Measurements from ENCODE around the gene PTPN13. TPM values are rescaled to one million over a fixed set of nuclear protein-coding genes. Genes with fewer than 3 reads are reported as not detected.

Gene PTPN13
- polyA plus RNA-seq, 3 donors: 115 to 155 (median 125) TPM

DNA sequence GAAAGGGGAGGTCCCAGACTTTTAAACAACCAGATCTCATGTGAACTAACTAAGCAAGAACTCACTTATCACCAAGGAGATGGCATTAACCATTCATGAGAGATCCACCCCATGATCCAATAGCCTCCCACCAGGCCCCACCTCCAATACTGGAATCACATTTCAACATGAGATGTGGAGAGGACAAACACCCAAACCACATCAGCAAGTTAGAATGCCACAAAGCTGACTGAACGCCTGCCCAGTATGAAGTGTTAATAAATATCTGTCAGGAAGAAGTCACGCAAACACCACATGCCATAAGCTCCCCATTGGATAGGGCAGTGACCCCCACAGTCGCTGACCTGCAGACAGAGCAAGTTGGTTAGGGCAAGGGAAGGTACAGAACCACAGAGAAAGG, 240.8 kb downstream of the PTPN13 start:
- no peak for DNase-seq (ENCODE audit: extremely low read depth in 1 of 11, low read depth in 9 of 11, low spot score in 4 of 11)

DNA sequence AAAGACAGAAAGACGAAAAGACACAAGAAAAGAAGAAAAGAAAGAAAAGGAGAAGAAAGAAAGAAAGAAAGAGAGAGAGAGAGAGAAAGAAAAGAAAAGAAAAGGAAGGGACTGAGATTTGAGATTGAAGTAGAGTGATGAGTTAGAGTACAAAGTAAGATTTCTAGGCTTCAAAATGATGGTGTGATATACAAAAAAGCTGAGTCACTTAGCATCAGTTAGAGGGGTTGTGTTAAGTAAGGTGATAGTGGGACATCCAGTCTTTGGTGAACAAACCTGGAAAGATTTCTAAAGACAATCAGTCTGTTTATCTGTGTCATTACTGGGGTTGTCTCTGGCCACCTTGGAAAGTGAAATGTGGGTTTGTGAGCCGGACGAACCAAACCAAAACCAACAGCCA, 241.6 kb downstream of the PTPN13 start:
- DNase-seq (ENCODE audit: extremely low read depth in 1 of 11, low read depth in 9 of 11, low spot score in 4 of 11): no peak

DNA sequence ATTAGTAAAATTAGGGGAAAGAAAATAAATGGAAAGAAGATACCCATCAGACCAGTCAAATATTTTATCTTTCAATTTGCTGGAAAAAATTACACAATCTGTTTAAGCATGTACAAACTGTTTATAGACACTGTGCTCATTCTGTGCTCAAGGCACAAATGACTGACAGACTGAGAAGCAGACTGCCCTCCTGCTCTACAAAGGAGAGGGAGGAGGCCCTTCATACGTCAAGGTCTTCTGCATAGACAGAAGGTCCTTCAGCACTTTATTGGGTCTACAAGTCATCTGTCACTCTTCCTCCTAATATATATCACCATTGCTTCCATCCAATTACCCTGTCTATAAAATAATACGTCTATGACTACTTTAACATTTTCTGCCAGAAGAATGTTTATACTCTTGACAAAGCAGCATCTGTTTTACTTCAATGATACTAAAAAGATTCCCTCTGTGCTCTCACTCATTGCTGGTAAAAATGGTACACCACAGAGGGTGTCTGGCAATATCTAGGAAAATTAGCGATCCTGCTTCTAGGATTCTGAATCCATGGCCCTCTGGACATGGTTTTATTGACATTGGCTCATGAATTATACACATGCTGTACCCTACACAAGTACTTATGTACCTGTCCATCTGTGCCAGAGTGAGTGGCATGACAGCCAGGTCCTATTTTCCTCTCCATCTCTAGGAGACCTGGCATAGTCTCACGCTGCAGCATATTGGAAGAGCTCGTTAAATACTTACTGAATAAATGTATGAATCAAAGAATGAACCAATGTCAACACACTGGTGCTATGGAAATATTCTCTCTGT, 243.8 kb downstream of the PTPN13 start:
- no peak for DNase-seq (ENCODE audit: extremely low read depth in 1 of 11, low read depth in 9 of 11, low spot score in 4 of 11)

DNA sequence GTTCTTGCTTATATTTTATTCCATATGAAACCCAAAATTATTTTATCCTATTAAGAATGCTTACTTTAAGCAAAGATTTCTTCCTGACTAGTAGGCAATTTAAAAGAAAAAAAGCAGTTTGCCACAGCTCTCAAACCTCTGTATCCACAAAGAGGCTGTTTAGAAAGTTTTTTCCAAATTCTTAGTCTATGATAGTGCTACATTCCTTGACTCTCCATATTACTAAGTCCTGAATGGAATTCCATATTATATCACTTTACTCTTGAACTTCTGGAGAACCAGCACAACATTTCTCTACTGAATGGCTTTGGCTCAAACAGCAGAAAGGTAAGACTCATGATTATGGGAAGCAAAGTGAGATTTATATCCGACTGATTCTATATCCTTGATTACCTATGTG, 246.7 kb downstream of the PTPN13 start:
- DNase-seq (ENCODE audit: extremely low read depth in 1 of 11, low read depth in 9 of 11, low spot score in 4 of 11): no peak

DNA sequence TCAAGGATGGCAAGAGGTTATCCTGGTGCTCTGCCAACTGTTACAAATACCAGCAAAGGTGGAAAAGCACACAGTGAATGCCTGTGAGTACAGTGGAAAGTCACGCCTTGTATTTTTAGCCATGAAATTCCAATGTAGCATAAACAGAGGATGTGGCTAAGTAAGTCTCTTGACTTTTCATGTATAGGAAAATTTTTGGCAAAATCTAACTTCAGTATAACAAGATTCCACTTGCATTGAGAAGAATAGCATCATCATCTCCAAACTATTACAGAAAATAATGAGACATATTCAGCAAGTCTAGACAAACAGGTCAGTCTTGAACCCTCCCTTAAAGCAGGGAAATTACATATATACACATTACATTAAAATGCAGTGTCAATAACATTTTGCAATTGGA, 247.2 kb downstream of the PTPN13 start:
- no peak for DNase-seq (ENCODE audit: extremely low read depth in 1 of 11, low read depth in 9 of 11, low spot score in 4 of 11)

DNA sequence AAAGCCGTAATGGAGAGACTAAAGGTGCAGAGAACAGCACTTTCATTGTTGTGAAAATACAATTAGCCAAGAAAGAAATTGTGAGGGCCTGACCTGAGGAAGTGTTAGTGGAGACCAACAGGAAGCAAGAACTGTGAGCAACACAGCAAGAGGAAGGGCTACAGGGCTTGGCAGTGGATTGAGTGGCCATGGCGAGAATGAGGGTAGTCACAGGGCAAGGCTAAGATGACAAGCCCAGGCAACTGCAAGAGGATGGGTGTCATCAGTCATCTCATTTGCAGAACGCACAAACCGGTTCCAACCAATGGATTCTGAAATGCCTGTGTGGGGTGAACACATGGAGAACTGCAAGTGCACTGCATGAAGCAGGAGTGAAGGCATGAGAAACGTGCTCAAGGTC, 251.5 kb downstream of the PTPN13 start:
- DNase-seq (ENCODE audit: extremely low read depth in 1 of 11, low read depth in 9 of 11, low spot score in 4 of 11): no peak

DNA sequence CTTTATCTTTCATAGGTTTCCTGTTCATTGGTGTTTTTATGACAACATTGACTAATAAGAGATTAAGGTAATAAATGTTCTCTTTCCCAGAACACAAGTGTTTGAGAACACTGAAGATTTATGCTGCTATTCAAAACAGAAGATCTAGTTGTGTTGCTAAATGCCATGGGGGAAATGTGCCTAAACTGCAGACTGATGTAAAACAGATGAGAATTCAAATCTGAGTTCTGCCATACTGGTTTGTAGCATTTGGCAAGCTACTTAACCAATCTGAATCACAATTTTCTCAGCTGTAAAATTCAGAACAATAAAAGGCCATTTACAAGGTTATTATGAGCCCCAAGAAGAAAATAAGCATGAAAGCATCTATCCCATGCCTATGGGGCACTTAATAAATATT, 252.8 kb downstream of the PTPN13 start:
- no peak for DNase-seq (ENCODE audit: extremely low read depth in 1 of 11, low read depth in 9 of 11, low spot score in 4 of 11)

DNA sequence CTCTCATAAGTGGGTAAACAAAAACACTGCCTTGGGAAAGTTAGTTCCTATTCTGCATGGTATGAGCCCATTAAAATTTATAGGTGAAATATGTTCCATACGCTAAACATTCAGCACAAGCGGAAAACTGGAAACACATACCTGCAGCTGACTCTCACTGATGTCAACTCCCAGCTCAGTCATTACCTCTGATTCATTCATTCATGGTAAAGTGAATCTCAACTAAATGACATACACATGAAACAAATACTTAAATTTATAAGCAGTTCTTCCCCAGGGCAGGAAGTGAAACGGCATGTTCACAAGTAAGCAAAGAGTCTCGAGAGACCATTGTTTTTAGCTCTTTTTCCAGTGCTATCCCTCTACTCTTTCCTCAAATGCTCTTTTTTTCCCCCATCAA, 253.5 kb downstream of the PTPN13 start:
- no peak for DNase-seq (ENCODE audit: extremely low read depth in 1 of 11, low read depth in 9 of 11, low spot score in 4 of 11)

DNA sequence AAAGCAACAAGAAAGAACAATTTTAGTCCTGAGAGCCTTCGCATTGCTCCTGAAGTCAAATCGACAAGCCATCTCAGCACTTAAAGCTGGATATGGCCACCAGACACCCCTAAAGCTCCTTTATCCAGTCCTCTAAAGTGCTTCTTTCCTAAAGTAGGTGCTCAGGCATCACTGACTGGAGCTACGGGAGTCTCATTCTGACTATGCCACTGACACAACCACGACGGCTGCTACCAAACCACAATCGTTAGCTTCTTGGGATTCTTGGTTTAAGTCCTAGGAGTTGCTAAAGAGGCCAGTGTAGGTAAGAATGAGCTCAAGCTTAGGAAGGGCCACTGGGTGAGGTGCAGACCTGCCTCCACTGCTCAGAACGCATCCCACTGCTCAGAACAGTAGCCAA, 254.0 kb downstream of the PTPN13 start:
- no peak for DNase-seq (ENCODE audit: extremely low read depth in 1 of 11, low read depth in 9 of 11, low spot score in 4 of 11)

DNA sequence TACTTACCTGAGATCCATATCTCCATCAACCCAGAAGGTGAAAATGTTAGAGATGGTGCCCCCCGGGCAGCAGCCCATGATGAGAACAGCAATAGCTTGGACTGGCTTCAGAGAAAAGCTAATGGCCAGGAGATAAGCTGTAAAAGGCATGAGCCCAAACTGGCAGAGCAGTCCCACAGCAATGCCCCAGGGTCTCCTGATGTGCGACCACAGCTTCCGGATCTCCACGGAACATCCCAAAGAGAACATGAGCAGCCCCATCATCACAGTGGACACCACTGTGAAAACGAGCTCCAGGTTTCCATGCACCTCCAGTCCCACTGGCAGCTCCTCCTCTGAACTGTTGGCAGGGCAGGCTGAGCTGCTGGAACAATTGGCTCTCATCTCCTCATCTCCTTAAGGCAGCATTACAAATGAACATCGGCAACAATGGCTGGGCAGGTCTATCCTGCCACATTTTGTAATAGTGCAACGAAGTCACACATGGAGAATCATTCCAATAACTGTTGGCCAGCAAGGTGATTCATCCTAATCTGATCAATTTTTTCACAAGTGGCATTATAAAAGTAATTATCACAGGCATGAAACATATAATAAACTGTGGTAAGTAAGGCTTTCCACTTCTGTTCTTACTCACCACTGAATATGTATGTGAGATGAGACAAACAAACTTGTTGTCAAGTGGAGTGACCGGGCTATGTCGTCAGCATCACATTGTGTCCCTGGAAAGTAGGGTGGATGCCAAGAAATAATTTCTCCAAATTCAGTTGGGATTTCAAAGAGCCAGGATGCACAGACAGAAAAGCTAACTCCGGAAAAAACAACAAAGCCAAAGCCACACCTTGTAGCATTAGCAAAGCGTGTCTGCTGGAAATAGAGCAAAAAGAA, 254.9 kb downstream of the PTPN13 start, which contains the start of gene SLC10A6:
Gene SLC10A6, minus strand, starts transcription at position 653 of the 888 bp plus-strand sequence. Its CDS starts 269 bp downstream, at position 384.
- no peak for DNase-seq (ENCODE audit: extremely low read depth in 1 of 11, low read depth in 9 of 11, low spot score in 4 of 11)

DNA sequence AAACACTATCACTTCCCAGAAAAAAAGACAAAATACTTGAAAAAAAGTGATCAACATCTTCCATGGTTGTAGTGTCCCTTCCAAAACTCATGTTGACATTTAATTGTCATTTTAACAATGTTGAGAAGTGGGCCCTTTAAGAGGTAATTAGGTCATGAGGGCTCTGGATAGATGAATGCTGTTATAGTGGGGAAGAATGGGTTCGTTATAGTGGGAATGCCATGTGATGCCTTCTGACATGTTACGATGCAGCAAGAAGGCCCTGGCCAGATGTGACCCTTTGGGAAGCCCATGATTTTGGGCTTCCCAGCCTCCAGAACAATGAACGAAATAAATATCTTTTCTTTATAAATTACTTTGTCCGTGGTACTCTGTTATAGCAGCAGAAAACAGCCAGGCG, 259.1 kb downstream of the PTPN13 start:
- no peak for DNase-seq (ENCODE audit: extremely low read depth in 1 of 11, low read depth in 9 of 11, low spot score in 4 of 11)

DNA sequence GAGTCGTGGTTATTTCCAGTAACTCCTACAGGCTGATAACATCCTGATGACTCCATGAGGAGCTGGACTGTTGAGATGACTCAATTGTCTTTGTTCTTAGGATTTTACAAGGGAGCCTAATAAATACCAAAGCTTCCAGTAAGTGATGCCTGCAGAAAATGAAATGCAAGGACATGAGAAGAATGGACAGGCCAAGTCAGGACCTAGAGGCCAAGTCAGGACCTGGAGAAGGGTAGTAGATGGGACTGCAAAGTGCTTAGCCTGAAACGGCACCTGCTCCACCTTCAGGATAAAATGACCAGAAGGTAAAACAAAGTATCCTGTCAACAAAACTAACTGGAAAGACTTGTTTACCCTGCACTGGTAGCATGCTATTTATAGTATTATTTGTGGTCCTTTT, 261.5 kb downstream of the PTPN13 start:
- DNase-seq (ENCODE audit: extremely low read depth in 1 of 11, low read depth in 9 of 11, low spot score in 4 of 11): no peak

DNA sequence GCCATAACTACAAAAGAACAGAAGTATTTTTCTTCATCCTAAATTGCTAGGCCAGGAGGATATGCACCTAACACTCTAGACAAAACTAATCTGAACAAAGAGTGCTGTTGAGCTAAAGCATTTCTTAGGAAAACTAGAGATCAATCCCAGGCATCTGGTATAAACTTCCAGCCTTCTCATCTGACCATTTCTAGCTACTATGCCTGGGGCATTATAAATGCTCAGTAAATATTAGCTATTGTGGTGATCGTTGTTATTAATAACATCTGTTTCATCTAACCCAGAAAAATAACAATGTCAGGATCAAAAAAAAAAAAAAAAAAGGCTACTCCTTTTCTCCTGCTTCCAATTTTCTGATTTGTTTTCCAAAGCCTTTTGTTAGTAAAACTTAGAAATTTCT, 262.8 kb downstream of the PTPN13 start:
- no peak for DNase-seq (ENCODE audit: extremely low read depth in 1 of 11, low read depth in 9 of 11, low spot score in 4 of 11)

DNA sequence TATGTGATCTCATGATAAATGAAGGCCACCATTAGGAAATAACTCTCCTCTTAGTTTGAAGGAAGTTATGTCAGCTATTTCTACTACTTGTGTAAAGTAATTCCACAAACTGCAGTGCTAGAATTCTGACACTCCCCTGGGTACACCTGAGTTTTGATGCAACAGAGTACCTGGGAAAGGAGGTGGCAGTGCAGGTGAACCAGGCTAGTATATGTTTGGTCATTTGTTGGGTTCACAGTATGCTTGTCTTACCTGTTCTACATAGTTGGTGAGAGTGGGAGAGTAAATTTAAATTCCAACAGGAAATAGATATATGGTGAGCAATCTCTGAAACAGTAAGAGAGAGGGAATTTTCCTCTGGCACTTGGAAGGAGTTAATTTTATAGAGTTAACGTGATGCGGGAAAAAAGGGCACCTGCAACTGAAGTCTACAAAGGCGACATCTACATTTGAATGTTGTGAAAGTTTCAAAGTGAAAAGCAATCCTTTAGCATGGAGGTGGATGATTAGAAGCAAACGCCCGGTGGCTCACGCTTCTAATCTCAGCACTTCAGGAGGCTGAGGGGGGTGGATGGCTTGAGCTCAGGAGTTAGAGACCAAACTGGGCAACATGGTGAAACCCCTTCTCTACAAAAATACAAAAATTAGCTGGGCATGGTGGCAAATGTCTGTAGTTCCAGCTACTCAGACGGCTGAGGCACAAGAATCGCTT, 263.4 kb downstream of the PTPN13 start:
- no peak for DNase-seq (ENCODE audit: extremely low read depth in 1 of 11, low read depth in 9 of 11, low spot score in 4 of 11)

Other genes starting within 250 kb of the PTPN13 start
- 10 to 100 TPM; 56.5 to 86.8 (median 68.5) TPM for gene MAPK10, start 234.3 kb upstream of the PTPN13 start, polyA plus RNA-seq (ENCODE audit: insufficient read length in 3 of 3)